ENCODE results near the gene CCDC69.

The CCDC69 gene

DNA sequence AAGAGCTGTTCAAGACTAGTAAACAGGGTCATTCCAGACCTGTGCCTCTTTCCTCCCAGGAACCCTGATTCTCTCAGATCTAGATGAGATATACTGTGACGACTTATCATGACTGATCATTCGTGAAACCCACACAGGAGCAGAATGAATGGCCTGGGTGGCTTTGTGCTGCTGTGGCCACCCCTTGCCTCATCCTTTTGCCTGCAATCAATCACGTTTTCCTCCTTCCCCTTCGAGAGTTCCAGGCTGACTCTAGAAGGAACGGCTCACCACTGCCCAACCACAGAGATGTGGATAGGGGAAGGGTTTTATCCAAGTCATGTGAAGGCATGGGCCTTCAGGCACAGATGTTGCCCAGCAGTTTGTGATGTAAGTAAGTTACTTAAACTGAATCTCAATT, 72.1 kb downstream of the CCDC69 start:
- Histone ChIP-seq H3K9me3 (no peaks in the 10 kb centered on the region), H3K4me1 (no peaks in the 10 kb centered on the region; the same call in 1 of the 2 replicates), H3K27me3 (no peaks in the 10 kb centered on the region), H3K36me3 (no peaks in the 10 kb centered on the region), H3K4me3 (ENCODE audit: low read depth, low read length) (no peak overlapping the region)
- no peak for TF ChIP-seq CTCF (IDR thresholded peaks at IDR 0.05; ENCODE audit: low read depth, low read length)
- DNase-seq = no peak

DNA sequence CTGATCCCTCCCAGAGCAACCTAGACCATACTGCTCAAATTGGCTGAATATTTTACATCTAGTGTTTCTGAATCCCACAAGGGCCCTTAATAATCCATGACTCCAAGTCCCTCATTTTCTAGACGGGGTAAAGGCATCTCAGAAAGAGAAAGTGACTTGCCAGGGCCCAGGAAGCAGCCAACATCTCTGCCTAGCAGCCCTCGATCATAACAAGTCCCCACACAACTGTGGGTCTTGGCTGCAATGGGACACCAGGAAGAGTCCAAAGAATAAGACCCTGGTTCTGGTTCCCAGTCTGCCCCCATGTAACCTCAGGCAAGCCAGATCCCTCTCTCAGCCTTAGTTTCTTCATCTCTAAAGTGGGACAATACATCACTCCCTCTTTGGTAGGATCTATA, 72.6 kb downstream of the CCDC69 start:
- Histone ChIP-seq H3K4me3 (ENCODE audit: low read depth, low read length) (no peak overlapping the region), H3K27me3 (no peaks in the 10 kb centered on the region), H3K36me3 (no peaks in the 10 kb centered on the region), H3K4me1 (no peaks in the 10 kb centered on the region; the same call in 1 of the 2 replicates), H3K9me3 (no peaks in the 10 kb centered on the region)
- DNase-seq = no peak
- TF ChIP-seq CTCF (IDR thresholded peaks at IDR 0.05; ENCODE audit: low read depth, low read length) = no peak

GRCh38 chr5:151150471-151151262, 73.2 kb downstream of the CCDC69 start:
- no peak overlapping the region for H3K4me3 ChIP-seq (ENCODE audit: low read depth, low read length)
- no peaks in the 10 kb centered on the region for H3K27me3 ChIP-seq
- H3K9me3 ChIP-seq = no peaks in the 10 kb centered on the region
- TF ChIP-seq CTCF (IDR thresholded peaks at IDR 0.05; ENCODE audit: low read depth, low read length) = no peak
- H3K4me1 ChIP-seq = no peaks in the 10 kb centered on the region; the same call in 1 of the 2 replicates
- no peak for DNase-seq
- H3K36me3 ChIP-seq = no peaks in the 10 kb centered on the region

DNA sequence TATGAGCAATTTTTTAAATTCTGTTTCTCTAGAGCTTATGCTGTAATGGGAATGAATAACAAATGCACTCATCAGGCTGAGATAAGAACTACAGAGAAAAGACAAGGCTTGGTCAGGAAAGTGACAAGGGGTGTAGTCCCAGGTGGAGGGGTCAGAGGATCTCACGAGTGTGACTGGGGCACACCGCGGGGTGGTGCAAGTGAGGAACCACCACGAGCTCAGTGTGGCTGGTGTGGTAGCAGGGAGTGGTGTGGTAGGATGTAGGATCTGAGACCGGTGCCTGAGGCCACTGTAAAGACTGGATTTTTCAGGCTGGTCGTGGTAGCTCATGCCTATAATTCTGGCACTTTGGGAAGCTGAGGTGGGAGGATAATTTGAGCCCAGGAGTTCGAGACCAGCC, 75.3 kb downstream of the CCDC69 start:
- Histone ChIP-seq H3K4me1 (no peaks in the 10 kb centered on the region; the same call in 1 of the 2 replicates), H3K36me3 (no peaks in the 10 kb centered on the region)

GRCh38 chr5:151147033-151147432, 76.9 kb downstream of the CCDC69 start:
- TF ChIP-seq CTCF (IDR thresholded peaks at IDR 0.05; ENCODE audit: low read depth, low read length) = no peak
- H3K4me3 ChIP-seq (ENCODE audit: low read depth, low read length) = no peak overlapping the region
- no peaks in the 10 kb centered on the region for H3K27me3 ChIP-seq
- no peaks in the 10 kb centered on the region for H3K36me3 ChIP-seq
- DNase-seq = no peak
- H3K4me1 ChIP-seq = no peaks in the 10 kb centered on the region; the same call in 1 of the 2 replicates
- H3K9me3 ChIP-seq = no peaks in the 10 kb centered on the region

More for the DNA sequence above, 75.3 kb downstream of the CCDC69 start:
- DNase-seq = no peak
- no peaks in the 10 kb centered on the region for H3K9me3 ChIP-seq
- no peaks in the 10 kb centered on the region for H3K27me3 ChIP-seq
- H3K4me3 ChIP-seq (ENCODE audit: low read depth, low read length) = no peak overlapping the region
- no peak for TF ChIP-seq CTCF (IDR thresholded peaks at IDR 0.05; ENCODE audit: low read depth, low read length)

DNA sequence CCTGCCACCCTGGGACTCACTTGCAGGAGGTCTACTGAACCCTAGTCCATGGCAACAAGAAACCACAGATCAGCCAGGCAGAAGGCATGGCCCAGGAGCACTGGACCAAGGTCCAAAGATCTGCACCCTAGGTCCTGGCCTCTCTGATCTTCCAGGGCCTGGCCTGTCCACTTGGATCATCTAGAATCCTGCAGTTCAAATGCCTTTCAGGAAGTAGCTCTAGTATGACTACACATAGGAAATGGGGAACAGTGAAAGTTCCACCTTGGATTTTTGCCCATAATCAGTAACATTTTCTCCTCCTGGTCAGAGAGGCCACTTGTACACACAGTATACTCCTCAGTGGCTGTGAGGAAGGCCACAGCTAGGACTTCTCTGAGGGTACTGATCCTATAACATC, 77.8 kb downstream of the CCDC69 start:
- TF ChIP-seq CTCF (IDR thresholded peaks at IDR 0.05; ENCODE audit: low read depth, low read length) = no peak
- H3K4me3 ChIP-seq (ENCODE audit: low read depth, low read length) = no peak overlapping the region
- no peaks in the 10 kb centered on the region for H3K27me3 ChIP-seq
- no peak for DNase-seq
- no peaks in the 10 kb centered on the region; the same call in 1 of the 2 replicates for H3K4me1 ChIP-seq
- H3K9me3 ChIP-seq = no peaks in the 10 kb centered on the region
- H3K36me3 ChIP-seq = no peaks in the 10 kb centered on the region; the same call in 1 of the 2 replicates

Data from BE2C (cell line).